GM12891 (cell line): ENCODE measurements around the gene CCT5. TPM values are rescaled to one million over a fixed set of nuclear protein-coding genes. Genes with fewer than 3 reads are reported as not detected.

Source experiments
- DNase-seq: peaks from one replicate; pipeline ENCODE4 v3.0.0; 2011; ENCODE audit warnings: low spot score; ENCODE audit not compliant: insufficient read length
- FAIRE-seq: peaks from 2 replicates; lab custom pipeline; 2011; peaks lifted over from hg19 to GRCh38; lab: Jason Lieb, UNC
- PAX5 ChIP-seq: IDR thresholded peaks from 2 replicates; pipeline ENCODE4 v1.6.1; 2011; ENCODE audit warnings: low read length, moderate library complexity, mild to moderate bottlenecking; ENCODE audit not compliant: insufficient read depth, severe bottlenecking
- POLR2A ChIP-seq: IDR thresholded peaks from 2 replicates; pipeline ENCODE4 v1.6.1; 2011; ENCODE audit warnings: low read depth, low read length, control low read depth
- POLR2AphosphoS5 ChIP-seq: IDR thresholded peaks from 2 replicates; pipeline ENCODE4 v1.6.1; 2011; ENCODE audit warnings: low read depth, low read length, control low read depth
- POU2F2 ChIP-seq: IDR thresholded peaks from 2 replicates; pipeline ENCODE4 v1.6.1; 2011; ENCODE audit warnings: low read depth, mild to moderate bottlenecking, control low read depth, low read length, moderate library complexity
- SPI1 ChIP-seq: IDR thresholded peaks from 2 replicates; pipeline ENCODE4 v1.6.1; 2011; ENCODE audit warnings: low read depth, low read length, control low read depth
- TAF1 ChIP-seq: IDR thresholded peaks from 2 replicates; pipeline ENCODE4 v1.6.1; 2011; ENCODE audit warnings: low read depth, low read length, control low read depth
- polyA plus RNA-seq: library from polyadenylated mRNA; unstranded; fragments of >200 nt; gene quantifications from one replicate; pipeline ENCODE4 v1.2.1, GENCODE V29; 2012; ENCODE audit warnings: low read depth, missing spikeins, inconsistent platforms; ENCODE audit not compliant: missing spikeins

Gene CCT5
- 274 TPM for polyA plus RNA-seq

DNA sequence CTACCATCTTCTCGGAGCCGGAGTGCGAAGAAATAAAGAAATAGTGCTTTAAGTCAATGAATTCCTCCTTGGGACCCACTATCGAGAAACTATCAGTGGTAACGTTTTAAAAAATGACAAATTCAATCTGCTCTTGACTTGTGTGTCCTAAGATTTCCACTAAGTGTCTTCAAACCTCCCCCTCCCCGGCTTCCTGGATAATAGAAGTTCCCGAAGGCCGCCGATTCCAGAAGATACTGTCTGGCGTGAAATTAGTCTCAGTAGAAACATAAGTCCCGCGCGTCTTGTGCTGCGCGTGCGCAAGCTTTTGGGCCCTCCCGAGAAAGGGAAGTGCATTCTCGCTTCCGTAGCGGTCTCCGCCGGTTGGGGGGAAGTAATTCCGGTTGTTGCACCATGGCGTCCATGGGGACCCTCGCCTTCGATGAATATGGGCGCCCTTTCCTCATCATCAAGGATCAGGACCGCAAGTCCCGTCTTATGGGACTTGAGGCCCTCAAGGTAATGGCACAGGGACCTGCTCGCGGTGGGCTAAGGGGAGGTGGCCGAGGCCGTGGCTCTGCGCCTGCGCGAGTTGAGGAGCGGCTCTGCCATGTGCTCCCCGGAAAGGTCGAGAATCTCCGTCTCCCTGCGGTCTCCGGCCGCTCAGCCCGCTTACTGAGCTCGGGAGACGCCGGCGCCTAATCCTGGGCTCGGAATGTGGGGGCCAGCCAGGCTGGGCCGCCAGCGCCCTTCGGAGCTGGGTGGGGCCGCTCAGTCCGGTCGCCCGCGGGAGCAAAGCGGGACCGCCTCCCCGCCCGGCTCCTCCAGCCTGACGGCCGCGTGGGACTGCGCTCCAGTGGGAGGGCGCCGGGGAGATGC is at the start of gene CCT5:
Gene CCT5 (plus strand): TSS at position 333 of the 858 bp plus-strand sequence. CDS start 61 bp downstream, at position 394.
- peak; percentile 96 for TF ChIP-seq POLR2AphosphoS5
- peak; percentile 69; the same call in 1 of the 2 replicates for TF ChIP-seq POU2F2
- no peak for TF ChIP-seq PAX5
- TF ChIP-seq TAF1: peak; percentile 93
- peak; percentile 95 for TF ChIP-seq SPI1
- TF ChIP-seq POLR2A: peak; percentile 94
- FAIRE-seq: peak; percentile 85

DNA sequence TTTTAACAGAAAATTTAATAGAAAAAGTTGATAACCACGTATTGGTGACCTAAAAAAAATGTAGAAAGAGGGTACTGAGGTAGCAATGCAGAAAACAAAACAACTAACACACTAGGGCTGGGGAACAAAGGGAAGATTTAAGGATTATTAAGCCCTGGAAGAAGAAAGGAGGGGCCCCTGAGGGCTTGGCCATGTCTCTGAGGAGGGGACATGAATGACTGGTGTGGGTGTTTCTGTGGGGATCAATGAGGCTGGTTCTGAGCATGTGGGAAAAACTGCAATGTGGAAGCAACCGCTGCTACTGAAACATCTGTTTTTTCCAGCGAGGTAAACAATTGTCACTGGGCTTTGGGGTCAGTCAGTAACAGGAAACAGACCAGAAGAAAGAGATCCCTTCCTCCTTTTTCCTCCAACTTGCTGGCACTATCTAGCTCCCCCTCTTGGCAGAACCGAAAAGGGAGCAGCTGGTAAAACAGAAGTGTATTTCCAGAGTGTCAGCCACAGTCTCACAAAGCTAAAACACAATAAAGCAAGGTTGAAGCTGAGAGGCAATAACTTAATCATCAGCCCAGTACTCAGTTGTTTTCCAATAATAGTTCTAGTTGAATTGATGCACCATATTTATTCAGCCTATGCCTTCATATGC is 48.7 kb upstream of the CCT5 start:
- DNase-seq (no peak), FAIRE-seq (no peak)
- TF ChIP-seq SPI1 (no peak), POLR2A (no peak), POLR2AphosphoS5 (no peak), PAX5 (no peak), TAF1 (no peak), POU2F2 (no peak)

More for the DNA sequence above, at the start of gene CCT5:
- DNase-seq: peak; percentile 86

DNA sequence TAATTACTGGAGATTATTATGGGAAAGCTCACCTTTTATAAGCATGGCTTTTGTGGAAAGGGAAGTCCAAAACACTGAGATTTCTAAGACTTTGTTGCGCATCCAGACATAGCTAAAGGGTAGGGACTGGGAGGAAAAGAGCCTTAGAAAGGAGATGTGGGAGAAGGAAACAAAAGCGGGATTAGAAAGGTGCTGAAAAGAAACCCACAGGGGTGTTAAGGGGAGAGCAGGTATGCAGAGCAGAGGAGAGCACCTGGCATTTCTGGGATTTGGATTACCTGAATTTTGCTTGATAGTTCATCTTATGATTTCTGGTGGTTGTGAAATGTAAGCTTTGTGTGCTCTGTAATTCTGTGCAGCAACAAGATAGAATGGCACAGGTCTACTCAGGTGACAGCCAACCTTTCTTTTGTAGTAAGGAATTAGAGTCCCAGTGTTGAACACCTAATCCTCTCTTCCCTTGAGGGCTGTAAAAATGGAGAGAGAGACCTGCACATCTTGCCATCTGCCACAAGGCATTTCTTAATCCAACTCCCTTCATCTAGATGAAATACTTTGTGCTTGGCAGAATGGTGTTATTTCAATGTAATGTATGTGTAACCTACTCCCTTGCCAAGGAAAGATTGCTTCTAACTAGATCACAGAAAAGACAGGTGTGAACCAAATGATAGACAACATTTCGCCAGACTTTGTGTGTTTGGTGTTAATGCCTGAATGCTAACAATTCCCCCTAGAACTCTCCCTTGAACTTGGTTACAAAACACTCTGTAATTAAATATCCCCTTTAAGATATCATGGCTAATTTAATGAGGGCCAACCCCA is 47.8 kb upstream of the CCT5 start:
- TF ChIP-seq SPI1: no peak
- TF ChIP-seq POU2F2: no peak
- TF ChIP-seq TAF1: no peak
- TF ChIP-seq POLR2A: no peak
- no peak for TF ChIP-seq POLR2AphosphoS5
- TF ChIP-seq PAX5: no peak
- no peak for FAIRE-seq
- DNase-seq: no peak

DNA sequence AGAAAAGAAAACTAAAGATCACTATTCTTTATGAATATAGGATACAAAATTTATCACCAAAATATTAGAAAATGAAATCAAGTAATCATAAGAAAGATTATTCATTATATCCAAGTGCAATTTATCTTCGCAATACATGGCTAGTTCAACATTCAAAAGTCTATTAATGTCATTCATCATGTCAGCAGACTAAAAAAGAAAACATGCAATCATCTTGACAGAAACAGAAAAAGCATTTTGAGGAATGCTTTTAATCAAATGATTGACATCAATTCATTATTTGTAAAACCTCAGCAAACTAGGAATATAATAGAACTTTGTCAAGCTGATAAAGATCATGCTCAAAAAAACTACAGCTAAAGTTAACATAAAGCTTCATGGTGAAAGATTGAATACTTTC is 41.1 kb upstream of the CCT5 start:
- DNase-seq: no peak
- no peak for FAIRE-seq
- TF ChIP-seq POLR2AphosphoS5 (no peak), POU2F2 (no peak), POLR2A (no peak), SPI1 (no peak), TAF1 (no peak), PAX5 (no peak)

DNA sequence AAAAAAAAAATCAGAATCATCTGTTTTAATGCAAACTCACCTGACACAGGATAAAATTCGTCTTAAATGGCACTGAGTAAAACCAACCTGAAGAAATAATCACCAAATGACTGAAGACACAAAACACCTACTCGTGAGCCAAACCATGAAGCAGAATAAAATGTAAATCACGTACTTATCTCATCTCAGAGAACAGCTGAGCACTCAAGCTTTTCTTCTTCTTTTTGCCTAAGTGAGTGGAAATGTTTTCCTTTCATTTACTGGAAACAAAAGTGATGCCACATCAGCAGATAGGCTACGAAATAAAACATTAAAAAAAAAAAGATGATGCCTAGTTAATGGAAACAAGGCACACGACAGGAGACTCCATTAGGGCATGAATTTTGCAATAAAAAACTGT is 36.8 kb upstream of the CCT5 start:
- peak; percentile 16 for FAIRE-seq
- no peak for DNase-seq
- TF ChIP-seq TAF1: no peak
- TF ChIP-seq PAX5: no peak
- TF ChIP-seq SPI1: no peak
- TF ChIP-seq POLR2AphosphoS5: no peak
- TF ChIP-seq POLR2A: no peak
- TF ChIP-seq POU2F2: no peak

DNA sequence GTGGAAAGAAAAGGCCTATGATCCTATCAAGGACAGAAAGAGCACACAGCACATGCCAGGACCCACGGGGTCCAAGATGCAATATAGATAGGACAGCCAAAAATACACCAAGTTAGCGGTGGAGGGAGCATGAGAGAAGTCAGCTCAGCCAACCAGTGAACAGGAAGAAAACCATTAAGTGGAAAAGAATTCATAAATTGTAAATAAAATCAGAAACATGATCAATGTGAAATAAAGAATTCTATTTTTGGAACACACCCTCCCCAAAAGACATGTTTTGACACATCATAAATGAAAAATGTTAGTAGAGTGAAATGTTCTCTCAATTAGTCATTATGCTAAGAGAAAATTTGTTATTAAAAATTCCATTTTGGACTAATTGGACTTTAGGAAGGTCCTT is 36.0 kb upstream of the CCT5 start:
- DNase-seq: no peak
- FAIRE-seq: no peak
- no peak for TF ChIP-seq POLR2AphosphoS5
- TF ChIP-seq TAF1: no peak
- TF ChIP-seq POLR2A: no peak
- TF ChIP-seq SPI1: no peak
- TF ChIP-seq PAX5: no peak
- no peak for TF ChIP-seq POU2F2

DNA sequence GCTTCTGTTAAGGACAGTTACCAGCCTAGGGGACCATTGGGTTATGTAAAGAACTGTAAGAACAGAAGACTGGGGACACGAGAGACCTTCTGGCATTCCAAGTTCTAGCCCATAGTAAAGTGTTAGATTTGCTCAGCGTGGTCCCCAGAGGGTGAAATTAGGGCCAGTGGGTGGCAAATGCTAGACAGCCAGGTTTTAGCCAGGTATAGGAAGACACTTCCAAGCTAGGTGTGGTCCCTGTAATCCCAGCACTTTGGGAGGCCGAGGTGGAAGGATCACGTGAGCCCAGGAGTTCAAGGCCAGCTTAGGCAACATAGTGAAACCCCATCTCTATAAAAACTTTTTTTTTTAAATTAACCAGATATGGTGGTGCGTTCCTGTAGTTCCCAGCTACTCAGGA is 34.7 kb upstream of the CCT5 start:
- no peak for FAIRE-seq
- DNase-seq: no peak
- TF ChIP-seq SPI1 (no peak), POLR2AphosphoS5 (no peak), TAF1 (no peak), PAX5 (no peak), POLR2A (no peak), POU2F2 (no peak)

DNA sequence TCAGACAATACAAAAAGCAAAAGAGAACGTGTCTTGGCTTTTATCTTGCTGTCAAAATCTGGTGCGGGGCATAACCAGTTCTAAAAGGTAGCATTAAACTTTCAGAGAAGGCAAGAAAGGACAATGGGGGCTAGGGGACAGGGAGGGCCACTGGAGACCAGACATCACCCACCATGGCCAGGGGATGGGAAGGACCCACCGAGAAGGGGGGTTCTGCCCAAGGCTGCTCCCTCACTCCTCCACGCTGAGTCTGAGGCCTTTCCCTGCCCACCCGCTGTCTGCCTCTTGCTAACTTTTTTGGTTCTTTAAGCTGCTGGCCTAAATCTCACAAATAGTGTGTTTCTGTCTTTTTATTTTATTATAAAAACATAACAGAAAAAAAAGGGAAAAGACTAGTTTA is 34.0 kb upstream of the CCT5 start:
- FAIRE-seq: no peak
- no peak for DNase-seq
- TF ChIP-seq TAF1 (no peak), PAX5 (no peak), POLR2A (no peak), POLR2AphosphoS5 (no peak), SPI1 (no peak), POU2F2 (no peak)

DNA sequence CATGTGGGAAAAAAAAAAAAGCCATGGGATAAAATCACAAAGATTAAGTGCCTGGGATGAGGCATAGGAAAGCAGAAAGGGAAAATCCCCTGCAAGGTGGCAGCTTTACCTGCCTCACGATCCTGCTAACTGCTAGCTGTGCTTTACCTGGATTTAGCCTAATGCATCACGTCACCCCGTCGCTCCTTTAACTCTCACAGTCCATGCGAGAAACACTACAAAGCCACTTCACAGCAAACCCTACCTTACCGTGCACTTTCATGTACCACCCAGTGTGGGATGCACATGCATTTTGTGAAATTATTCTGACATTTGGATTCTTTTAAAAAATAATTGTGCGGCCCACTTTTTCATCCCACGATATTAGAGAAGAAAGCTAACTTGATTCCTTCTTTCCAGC is 31.4 kb upstream of the CCT5 start:
- no peak for DNase-seq
- no peak for FAIRE-seq
- TF ChIP-seq TAF1 (no peak), POU2F2 (no peak), PAX5 (no peak), SPI1 (no peak), POLR2A (no peak), POLR2AphosphoS5 (no peak)
